ENCODE results near the gene KCNK5. TPM values are rescaled to one million over a fixed set of nuclear protein-coding genes. Genes with fewer than 3 reads are reported as not detected.

The KCNK5 gene
- total and polyA plus RNA-seq, 9 of the 15 experiments (the other 6 are each of a cell fraction or from before 2014, with no cell fraction given), result 1.5 to 45.8 (median 25.8) TPM

GRCh38 chr6:39194466-39194865 lies 34.8 kb downstream of the KCNK5 start:
- Histone ChIP-seq H3K9ac (ENCODE audit: insufficient read depth in 1 of 2, low read depth in 2 of 2, low read length in 2 of 2) (no peak overlapping the region), H3K27ac (ENCODE audit: extremely low read depth, low read depth, low read length) (no peak overlapping the region), H3K4me3 (no peak overlapping the region), H3K4me1 (replicated peaks in 1 of 2; ENCODE audit: control insufficient read depth in 2 of 2, insufficient read depth in 2 of 2, low read length in 2 of 2) (peaks cover 39 to 40% of the 10 kb centered on the region in 2 experiments; a peak in 4 of 5 replicates), H3K79me2 (ENCODE audit: control insufficient read depth, insufficient read depth, low read length) (peaks cover 78% of the 10 kb centered on the region), H4K20me1 (replicated peaks; ENCODE audit: control insufficient read depth, insufficient read depth, low read length) (peaks cover 62% of the 10 kb centered on the region), H3K9me3 (replicated peaks; ENCODE audit: control insufficient read depth, insufficient read depth, low read depth, low read length) (no peaks in the 10 kb centered on the region), H3K36me3 (ENCODE audit: control insufficient read depth, insufficient read depth, low read length) (peaks cover 95% of the 10 kb centered on the region), H3K9me1 (ENCODE audit: control insufficient read depth, insufficient read depth, low read length) (peaks cover 40% of the 10 kb centered on the region), H3K4me2 (ENCODE audit: insufficient read depth, low read length) (no peak overlapping the region), H2AFZ (ENCODE audit: low read depth, low read length) (no peak overlapping the region), H3K27me3 (ENCODE audit: control insufficient read depth in 2 of 2, insufficient read depth in 2 of 2, low read length in 2 of 2) (no peaks in the 10 kb centered on the region)
- TF ChIP-seq POLR2AphosphoS5 (IDR thresholded peaks at IDR 0.05; ENCODE audit: control insufficient read depth, insufficient read depth, low read depth, low read length), result no peak
- no peak for TF ChIP-seq RBM34 (IDR thresholded peaks at IDR 0.05; ENCODE audit: borderline replicate concordance, insufficient read depth, low read length)
- TF ChIP-seq CEBPB (tag; IDR thresholded peaks at IDR 0.05), result no peak
- TF ChIP-seq ZNF140 (CRISPR knock-in tag; IDR thresholded peaks at IDR 0.05), result no peak
- no peak for TF ChIP-seq ZNF23 (CRISPR knock-in tag; IDR thresholded peaks at IDR 0.05)
- no peak for TF ChIP-seq DPF2 (IDR thresholded peaks at IDR 0.05)
- no peak for TF ChIP-seq KLF16 (IDR thresholded peaks at IDR 0.05)
- no peak for TF ChIP-seq KLF1 (tag; IDR thresholded peaks at IDR 0.05)
- no peak for TF ChIP-seq ZNF583 (CRISPR knock-in tag; IDR thresholded peaks at IDR 0.05)
- TF ChIP-seq PYGO2 (tag; IDR thresholded peaks at IDR 0.05), result no peak
- TF ChIP-seq MAFF (IDR thresholded peaks at IDR 0.05; ENCODE audit: low read length), result no peak
- TF ChIP-seq ZNF274 (IDR thresholded peaks at IDR 0.05; ENCODE audit: borderline replicate concordance, low read depth, low read length), result no peak
- BruUV-seq (replicated peaks), result no TSS peak
- intact Hi-C loops (cut with micrococcal nuclease), result no loop called here
- ChIA-PET POLR2A (interaction anchor here (0.6 to 1.1 kb wide), 2 partner anchors 10 to 12 kb away, joined by 3 to 5 read pairs; no protein-coding TSS in a partner anchor), CTCF (ENCODE audit: low intra/inter-chr PET ratio) (no interaction called here)
- DNase-seq (ENCODE audit: extremely low read depth in 1 of 4, low spot score in 3 of 4) (no peak), ATAC-seq (no peak), FAIRE-seq (no peak)
- in situ Hi-C loops (cut with MboI), result no loop called here
- 97% methylated on average over 9 of the region's 9 CpGs for WGBS (ENCODE audit: insufficient coverage, low coverage, missing lambda C conversion rate)
